HL-60/S4 (cell line): Measurements from ENCODE around the gene CACNA1I.

Source experiments
- in situ Hi-C: fragments of 300-500 bp; cut with MboI; formaldehyde crosslinking; loops from 2 replicates; pipeline ENCODE4 v1.14.3; 2022; ENCODE audit warnings: low sequenced_read_pairs

CACNA1I gene

GRCh38 chr22:39712751-39713525, 142.4 kb downstream of the CACNA1I start:
- in situ Hi-C loops = no loop called here

DNA sequence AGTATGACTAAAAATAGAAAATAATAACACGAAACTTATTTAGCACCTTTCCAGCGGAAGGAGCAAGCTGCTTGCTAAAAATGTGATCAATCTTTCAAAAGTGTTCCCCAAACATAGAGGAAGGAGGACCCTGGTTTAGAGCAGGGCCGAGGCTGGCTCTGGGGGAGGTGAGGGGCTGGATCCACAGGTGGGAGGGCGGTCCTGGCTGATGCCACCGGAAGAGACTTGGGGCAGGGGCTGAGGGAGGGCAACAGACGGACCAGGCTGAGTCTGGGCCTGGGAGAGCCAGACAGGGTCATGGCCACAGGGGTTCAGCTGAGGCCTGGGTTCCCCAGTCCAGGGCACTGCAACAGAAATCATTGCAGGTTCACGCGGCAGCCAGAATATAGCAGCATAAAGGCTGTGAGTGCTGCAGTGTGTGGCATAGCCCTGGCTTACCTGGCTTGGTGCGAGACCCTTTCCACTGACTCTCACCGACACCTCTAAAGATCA, 143.3 kb downstream of the CACNA1I start:
- in situ Hi-C loops = no loop called here

- in situ Hi-C loops = no loop called here
These were observed 143.8 kb downstream of the CACNA1I start for GRCh38 chr22:39714321-39714720.

- in situ Hi-C loops = no loop called here
These were observed 145.4 kb downstream of the CACNA1I start for GRCh38 chr22:39715778-39716495.

DNA sequence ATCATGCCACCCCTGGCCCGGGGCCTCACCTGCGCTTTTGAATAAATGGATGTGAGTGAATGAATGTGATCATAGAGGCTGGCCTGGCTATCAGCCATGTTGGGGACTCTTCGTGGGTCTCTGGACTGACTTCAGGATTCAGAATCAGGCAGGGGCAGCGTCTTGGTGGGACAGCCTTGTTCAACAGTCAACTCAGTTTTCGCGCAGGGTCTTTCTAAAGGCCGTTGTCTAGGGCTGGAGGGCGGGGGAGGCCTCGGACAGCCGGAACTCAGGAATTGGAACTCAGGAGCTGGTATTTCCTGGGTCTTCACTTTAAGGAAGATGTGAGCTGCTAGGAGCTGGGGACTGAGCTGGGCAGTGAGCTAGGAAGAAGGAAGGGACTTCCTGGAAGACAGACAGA, 146.0 kb downstream of the CACNA1I start:
- in situ Hi-C loops = no loop called here

- in situ Hi-C loops = no loop called here
These were observed 146.5 kb downstream of the CACNA1I start for GRCh38 chr22:39717099-39717498.

DNA sequence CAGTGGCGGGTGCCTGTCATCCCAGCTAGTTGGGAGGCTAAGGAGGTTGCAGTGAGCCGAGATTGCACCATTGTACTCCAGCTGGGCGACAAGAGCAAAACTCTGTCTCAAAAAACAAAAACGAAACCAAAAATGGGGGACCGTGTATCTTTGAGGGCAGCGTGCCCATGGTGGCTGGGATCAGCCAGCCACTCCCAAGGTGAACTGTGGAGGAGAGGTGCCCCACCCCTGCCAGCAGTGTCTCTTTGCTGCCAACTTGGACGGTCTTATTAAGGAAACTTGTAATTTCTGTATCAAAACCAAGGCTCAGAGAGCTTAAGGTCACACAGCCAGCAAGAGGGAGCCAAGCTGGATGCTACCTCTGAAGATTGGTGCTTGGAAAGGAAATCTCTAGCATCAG, 147.7 kb downstream of the CACNA1I start:
- in situ Hi-C loops = no loop called here

DNA sequence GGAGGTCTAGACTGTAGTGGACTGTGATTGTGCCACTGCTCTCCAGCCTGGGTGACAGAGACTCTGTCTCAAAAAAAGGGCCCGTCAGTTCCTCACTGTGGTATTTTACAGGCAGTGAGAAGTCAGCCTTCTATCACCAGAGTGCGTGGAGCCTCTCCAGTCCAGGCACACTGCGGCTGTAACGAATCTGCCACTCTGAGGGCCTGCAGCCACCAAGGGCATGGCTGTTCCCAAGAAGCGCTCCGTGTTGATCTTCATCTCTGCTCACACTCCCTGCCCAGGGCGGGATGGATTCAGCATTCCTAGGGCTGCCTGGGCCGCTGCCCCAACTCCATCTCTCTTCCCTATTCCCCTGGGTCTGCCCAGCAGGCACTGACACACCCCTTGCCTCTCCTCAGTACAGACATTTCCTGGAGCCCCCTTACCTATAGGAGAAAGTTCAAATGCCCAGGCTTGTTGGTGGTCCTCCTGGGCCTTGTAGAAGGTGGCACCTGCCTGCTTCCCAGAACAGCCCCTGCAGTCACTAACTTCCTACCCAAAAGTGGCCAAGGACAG, 148.4 kb downstream of the CACNA1I start:
- in situ Hi-C loops = no loop called here

- in situ Hi-C loops = no loop called here
These were observed 149.3 kb downstream of the CACNA1I start for GRCh38 chr22:39719559-39720450.

DNA sequence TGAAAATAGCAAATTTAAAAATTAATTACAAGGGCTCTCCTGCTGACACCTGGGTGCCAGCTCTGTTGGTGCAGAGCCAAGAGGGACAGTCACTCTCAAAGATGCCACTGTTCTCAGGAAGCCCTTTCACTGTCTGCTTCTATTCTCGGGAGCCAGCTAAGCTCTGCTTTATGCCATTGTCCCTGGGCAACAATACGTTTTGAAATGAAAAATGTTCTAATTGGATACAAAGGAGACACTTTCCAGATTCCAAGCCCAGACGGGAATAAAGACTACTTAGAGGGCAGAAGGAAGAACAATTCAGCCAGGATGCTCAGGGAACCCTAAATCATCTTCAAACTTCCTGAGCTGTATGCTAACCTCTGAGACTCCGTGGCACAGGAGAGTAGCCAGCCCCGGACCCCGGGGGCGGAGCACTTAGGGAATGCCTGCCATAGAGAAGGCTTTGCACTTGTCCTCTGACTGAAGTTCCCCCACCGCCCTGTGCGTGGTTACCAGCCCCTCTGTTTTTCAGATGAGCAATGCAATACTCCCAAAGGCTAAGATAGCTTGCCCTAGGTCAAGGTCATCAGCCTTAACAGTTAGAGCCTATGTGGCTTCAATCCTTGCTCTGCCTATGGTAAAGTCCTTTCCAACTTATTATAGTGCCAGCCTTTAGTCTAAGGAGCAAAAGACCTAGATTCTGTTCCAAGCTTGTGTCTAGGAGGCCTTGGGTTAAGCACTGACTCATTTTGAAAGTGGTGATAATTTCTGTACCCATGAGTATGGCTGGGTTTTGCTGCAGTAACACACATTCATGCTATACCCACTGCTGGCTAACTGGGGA, 150.9 kb downstream of the CACNA1I start:
- in situ Hi-C loops = no loop called here

DNA sequence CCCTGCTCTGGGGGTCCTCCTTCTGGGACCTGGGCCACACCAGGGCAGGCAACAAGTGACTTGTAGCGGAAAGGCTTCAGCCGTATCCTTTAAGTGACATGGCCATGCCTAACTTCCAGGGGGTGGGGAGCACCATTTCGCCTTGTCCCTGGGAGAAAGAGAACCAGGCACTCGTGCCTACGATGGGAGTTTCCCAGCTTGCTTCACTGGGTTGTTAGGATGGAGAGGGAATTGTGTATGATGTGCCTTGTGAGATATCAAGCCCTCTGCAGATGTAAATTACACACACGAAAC, 151.4 kb downstream of the CACNA1I start:
- in situ Hi-C loops = no loop called here

DNA sequence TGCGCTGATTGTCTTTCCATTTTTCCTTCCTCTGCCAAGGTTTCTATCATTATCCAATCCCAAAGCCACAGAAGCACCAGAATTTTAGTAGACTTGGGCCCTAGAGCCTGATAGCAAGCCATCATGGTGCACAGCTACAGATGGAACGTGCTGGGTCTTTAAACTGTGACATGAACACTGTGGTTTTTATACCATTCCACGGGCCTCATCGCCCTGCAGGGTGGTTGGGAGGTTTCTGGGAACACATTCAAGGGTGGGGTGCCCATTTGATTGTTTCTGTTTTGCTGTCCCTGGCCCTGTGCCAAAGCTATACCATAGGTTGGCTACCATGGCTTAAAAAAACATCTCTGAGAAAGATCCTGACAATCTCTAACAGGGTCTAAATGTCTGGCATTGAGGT, 151.9 kb downstream of the CACNA1I start:
- in situ Hi-C loops = no loop called here

GRCh38 chr22:39723463-39723862, 152.9 kb downstream of the CACNA1I start:
- in situ Hi-C loops = no loop called here

- in situ Hi-C loops = no loop called here
These were observed 153.4 kb downstream of the CACNA1I start for GRCh38 chr22:39723899-39724351.

DNA sequence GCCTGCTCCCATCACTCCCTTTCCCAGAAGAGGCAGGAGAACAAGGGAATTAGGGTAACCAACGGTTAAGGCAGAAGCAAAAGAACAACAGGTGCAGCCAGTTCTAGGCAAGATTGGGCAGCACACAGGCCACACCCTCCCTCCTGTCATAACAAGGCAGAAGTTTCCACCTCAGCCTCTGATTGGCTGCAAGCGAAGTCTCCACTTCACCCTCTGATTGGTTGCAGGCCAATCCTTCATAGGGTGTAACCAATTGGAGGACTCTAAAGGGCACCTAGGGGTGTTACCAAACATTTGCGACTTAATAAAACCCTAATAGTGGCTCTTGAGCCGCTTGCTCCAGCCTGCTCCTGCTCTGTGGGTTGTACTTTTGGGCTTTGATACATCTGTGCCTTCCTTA, 153.8 kb downstream of the CACNA1I start:
- in situ Hi-C loops = no loop called here

DNA sequence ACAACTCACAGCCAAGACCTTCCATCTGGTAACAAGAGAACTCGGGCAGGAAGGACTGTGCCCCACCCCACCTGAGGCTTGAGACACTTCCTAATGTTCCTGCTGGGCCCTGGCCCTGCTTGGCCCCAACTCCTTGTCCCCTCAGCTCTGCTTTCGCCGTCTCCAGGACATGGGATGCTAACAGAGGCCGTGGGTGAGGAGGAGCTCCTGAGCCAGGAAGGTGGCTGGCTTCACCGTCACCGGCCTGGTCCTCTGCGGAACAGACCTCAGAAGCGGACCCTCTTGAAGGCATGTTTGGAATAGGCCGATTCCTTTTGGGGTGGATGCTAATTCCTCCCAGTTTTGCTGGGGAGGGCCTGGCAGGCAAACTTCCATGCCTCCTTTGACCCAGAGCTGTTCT, 154.3 kb downstream of the CACNA1I start:
- in situ Hi-C loops = no loop called here

- in situ Hi-C loops = no loop called here
These were observed 154.9 kb downstream of the CACNA1I start for GRCh38 chr22:39725351-39726035.

- in situ Hi-C loops = no loop called here
These were observed 157.0 kb downstream of the CACNA1I start for GRCh38 chr22:39727541-39727940.

- in situ Hi-C loops = no loop called here
These were observed 157.8 kb downstream of the CACNA1I start for GRCh38 chr22:39728236-39728860.
